ENCODE data around the gene DNTTIP2.

Gene DNTTIP2

DNA sequence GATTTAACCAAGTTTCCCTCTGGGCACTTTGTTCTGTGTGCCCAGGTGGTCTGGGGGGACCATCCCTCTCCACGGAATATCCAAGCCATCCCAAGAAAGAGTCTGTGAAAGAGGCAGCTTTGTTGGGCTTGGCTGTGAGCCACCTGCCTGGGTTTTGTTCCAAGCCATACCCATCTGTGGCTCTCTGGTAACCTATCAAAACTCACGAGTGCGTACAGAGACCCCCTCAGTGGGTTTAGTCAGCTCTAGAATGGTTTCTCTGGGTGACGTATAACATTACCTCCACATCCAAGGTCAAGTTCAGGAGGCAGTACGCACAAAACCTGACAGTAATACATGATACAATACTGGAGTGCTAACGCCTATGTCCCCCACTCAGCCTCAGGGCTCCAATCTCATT, 54.2 kb downstream of the DNTTIP2 start:
- no peak for DNase-seq (ENCODE audit: extremely low read depth, low read depth)
- TF ChIP-seq, protein P1, sequence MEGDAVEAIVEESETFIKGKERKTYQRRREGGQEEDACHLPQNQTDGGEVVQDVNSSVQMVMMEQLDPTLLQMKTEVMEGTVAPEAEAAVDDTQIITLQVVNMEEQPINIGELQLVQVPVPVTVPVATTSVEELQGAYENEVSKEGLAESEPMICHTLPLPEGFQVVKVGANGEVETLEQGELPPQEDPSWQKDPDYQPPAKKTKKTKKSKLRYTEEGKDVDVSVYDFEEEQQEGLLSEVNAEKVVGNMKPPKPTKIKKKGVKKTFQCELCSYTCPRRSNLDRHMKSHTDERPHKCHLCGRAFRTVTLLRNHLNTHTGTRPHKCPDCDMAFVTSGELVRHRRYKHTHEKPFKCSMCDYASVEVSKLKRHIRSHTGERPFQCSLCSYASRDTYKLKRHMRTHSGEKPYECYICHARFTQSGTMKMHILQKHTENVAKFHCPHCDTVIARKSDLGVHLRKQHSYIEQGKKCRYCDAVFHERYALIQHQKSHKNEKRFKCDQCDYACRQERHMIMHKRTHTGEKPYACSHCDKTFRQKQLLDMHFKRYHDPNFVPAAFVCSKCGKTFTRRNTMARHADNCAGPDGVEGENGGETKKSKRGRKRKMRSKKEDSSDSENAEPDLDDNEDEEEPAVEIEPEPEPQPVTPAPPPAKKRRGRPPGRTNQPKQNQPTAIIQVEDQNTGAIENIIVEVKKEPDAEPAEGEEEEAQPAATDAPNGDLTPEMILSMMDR (IDR thresholded peaks at IDR 0.05; ENCODE audit: low read depth, low read length), result no peak

DNA sequence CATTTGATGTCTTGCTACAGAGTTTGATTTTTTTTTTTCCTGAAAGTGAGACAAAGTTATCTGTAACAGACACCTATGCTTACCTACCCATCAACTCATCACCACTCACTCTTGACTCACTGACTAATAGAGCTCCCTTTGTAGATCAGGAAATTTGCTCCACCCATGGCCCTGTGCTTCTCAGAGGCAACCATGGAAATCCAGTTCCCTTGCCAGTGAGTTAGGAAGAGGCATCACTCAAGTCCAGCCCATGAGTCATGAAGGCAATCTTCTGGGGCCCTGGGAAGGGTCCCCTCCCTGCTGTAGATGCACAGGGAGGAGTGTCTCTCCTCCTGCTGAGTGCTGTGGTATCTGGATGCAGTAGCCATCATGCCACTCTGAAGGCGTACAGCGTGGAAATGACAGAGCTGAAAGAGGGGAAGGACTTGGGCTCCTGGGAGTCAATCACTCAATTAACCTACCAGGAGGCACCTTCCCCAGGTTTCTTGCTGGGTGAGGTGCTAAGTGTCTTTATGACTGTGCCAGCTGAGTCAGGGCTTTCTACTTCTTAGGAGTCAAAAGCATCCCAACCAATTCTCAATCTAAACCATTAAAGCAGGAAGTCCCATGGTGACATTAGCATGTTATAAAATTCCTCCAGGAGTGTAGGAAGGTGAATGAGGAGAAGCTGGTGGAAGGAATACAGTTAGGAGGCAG, 56.1 kb downstream of the DNTTIP2 start:
- TF ChIP-seq, protein P1 (IDR thresholded peaks at IDR 0.05; ENCODE audit: low read depth, low read length), result no peak
- no peak for DNase-seq (ENCODE audit: extremely low read depth, low read depth)

DNA sequence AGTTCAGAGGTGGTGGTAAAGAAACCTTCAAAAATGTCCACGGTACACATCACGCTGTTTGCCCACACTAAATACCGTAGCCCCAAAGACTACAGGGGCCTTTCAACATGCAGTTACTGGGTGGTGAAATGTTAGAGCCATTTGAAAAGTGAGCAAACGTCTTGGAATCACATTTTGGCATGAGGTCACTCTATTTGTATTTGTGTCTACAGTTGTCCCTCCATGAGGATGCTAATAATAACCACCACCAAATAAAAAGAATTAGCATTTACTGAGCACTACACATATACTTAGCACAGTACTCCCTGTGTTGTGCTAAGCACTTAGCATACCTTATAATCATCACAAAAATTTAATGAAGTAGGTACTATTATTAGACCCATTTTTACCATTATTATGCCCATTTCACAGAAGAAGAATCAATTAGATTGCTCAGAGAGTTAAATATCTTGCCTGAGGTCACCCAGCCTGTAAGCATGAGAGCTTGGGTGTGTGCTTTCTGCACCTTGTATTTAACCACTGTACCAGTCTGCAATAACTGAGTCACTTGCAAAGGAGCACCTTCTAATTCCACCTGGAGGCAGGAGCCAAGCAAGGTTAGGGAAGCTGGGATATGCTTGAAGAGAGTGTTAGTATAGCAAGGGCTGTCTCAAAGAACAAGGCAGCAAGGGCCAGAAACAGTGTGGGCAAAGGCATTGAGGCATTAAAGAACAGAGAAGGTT, 57.4 kb downstream of the DNTTIP2 start:
- TF ChIP-seq, protein P1 (IDR thresholded peaks at IDR 0.05; ENCODE audit: low read depth, low read length), result no peak
- DNase-seq (ENCODE audit: extremely low read depth, low read depth), result no peak

DNA sequence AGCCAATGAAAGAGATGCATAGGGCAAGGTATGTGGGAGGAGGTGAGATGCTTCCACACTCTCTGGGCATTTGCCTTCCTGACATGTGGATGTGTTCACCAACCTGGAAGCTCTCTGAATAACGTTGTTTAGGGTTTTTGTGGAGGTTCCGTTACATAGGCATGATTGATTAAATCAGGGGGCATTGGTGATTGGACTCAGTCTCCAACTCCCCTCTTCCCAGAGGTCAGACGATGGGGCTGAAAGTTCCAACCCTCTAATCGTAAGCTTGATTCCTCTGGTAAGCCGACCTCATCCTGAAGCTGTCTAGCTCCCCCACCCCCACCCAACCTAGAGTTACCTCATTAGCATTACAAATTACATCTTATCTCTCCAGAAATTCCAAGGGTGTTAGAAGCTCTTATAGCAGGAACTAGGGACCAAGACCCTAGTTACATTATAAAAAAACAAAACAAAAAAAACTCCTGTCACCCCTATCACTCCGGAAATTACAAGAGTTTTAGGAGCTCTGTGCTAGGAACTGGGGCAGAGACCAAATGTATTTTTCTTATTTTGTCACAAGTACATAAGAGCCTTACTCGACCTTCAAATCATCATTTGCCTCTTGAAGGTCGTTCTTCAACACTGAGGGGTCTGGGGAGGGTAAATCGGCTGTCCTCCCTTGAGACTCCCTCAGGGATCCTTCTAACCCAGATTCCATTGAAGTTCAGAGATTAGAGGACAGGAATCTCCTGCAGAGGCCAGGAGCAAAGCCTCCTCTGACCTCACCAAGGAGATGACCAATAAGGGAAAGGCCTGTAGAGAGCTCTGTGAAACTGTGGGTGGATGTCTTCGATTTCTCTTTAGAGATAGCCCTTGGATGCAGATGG, 58.2 kb downstream of the DNTTIP2 start:
- DNase-seq (ENCODE audit: extremely low read depth, low read depth), result no peak
- TF ChIP-seq, protein P1 (IDR thresholded peaks at IDR 0.05; ENCODE audit: low read depth, low read length), result no peak

DNA sequence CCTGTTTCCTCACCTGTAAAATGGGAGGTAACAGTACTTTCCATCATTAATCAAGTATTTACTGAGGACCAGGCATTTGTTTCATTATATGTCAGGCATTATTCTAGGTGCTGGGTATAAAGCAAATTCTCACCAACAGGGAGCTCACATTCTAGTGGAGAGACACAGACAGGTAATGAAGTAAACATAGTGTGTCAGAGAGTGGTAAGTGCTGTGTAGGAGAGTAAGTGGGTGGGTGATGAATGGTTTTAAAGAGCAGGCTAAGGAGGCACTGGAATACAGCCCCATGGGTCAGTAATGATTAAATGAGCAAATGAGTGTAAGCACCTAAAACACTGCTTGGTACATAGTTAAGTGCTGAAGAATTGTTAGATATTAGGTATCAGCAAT, 60.4 kb downstream of the DNTTIP2 start:
- TF ChIP-seq, protein P1 (IDR thresholded peaks at IDR 0.05; ENCODE audit: low read depth, low read length), result no peak
- no peak for DNase-seq (ENCODE audit: extremely low read depth, low read depth)

DNA sequence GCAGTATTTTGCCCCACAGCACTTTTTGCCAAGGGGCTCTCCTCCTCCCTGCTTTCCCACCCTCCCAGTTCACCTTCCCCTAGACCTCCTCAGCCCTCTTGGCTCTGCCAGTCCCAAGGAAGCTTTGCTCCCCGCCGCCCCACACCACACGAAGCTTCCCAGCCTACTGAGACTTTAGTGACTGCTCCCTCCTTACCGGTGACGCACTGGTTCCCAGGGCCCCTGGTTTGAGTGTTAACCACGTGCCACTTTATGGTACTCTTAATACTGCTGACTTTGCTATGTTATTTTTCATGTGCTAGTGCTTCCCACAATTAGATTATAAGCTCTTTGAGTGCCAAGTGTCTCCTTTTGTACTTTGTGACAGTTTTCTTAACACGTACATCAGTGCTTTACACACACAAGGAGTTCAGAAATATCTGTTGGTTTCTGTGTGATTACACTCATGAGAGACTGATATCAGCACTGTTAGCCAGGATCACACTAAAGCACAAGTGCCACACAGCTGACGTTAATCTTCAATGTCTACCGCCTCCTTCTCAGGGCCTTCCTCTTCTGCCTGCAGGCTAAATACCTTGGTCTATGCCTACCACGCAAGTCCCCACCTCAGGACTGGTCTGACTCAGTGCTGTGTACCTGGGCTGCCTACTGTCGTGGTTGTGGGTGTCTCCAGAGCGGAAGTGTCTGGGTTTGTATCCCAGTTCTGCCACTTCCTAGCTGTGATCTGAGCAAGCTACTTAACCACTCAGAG, 61.0 kb downstream of the DNTTIP2 start:
- DNase-seq (ENCODE audit: extremely low read depth, low read depth), result no peak
- TF ChIP-seq, protein P1 (IDR thresholded peaks at IDR 0.05; ENCODE audit: low read depth, low read length), result no peak

All from AG09319 (cell line).